Measurements from ENCODE around the gene SNX13.

GRCh38 chr7:17802056-17802455 lies 138.2 kb downstream of the SNX13 start:
- TF ChIP-seq POLR2AphosphoS5 (IDR thresholded peaks at IDR 0.05; ENCODE audit: low read depth) (no peak), CTCF (conservative IDR thresholded peaks at IDR 0.05; ENCODE audit: low read depth in 2 of 2) (no peak), ZNF114 (CRISPR knock-in tag; IDR thresholded peaks at IDR 0.05) (no peak), STAT1 (IDR thresholded peaks at IDR 0.05; ENCODE audit: unreplicated experiment) (no peak), EZH2 (IDR thresholded peaks at IDR 0.05; ENCODE audit: low read depth, unreplicated experiment) (no peak), ZNF462 (CRISPR knock-in tag; IDR thresholded peaks at IDR 0.05) (no peak), REST (IDR thresholded peaks at IDR 0.05; ENCODE audit: unreplicated experiment) (no peak), EZH2phosphoT487 (IDR thresholded peaks at IDR 0.05; ENCODE audit: unreplicated experiment) (no peak), NANOG (IDR thresholded peaks at IDR 0.05; ENCODE audit: borderline replicate concordance) (no peak), JUNB (IDR thresholded peaks at IDR 0.05; ENCODE audit: unreplicated experiment) (no peak)

Data from GM23338 (cell line).